Measurements from ENCODE around the gene CNR1.
"Not testable (repeated sequence)": the region's sequence is repeated elsewhere in the genome, so short reads cannot be mapped to it uniquely, and the experiment has no call there.

- TF ChIP-seq CTCF, POLR2A (IDR thresholded peaks at IDR 0.05): not testable (repeated sequence)
Observed at GRCh38 chr6:88201734-88202133, 35.6 kb upstream of the CNR1 start.
